ENCODE data around the gene SEMA6D. TPM values are rescaled to one million over a fixed set of nuclear protein-coding genes. Genes with fewer than 3 reads are reported as not detected.

SEMA6D gene
- total RNA-seq, 1 experiment from 2014 or later = 15.8 TPM

- Histone ChIP-seq H4K8ac (replicated peaks; ENCODE audit: insufficient read length, low read depth, low read length) (no peak overlapping the region), H2BK20ac (ENCODE audit: low read depth, low read length, poor library complexity, severe bottlenecking) (no peak overlapping the region), H2BK120ac (ENCODE audit: low read depth, low read length, poor library complexity, severe bottlenecking) (no peak overlapping the region), H3K79me2 (ENCODE audit: insufficient read depth, low read length) (no peaks in the 10 kb centered on the region), H3K4ac (ENCODE audit: low read depth, low read length) (no peak overlapping the region), H3K18ac (ENCODE audit: insufficient read length, low read depth, low read length) (no peak overlapping the region), H3K4me1 (ENCODE audit: insufficient read depth, low read length) (peaks cover 5% of the 10 kb centered on the region; the same call in 1 of the 2 replicates), H3K23me2 (ENCODE audit: insufficient read length, low read depth, low read length, poor library complexity, severe bottlenecking) (no peaks in the 10 kb centered on the region), H3K27me3 (ENCODE audit: insufficient read depth, low read length) (no peaks in the 10 kb centered on the region), H3K56ac (ENCODE audit: insufficient read length, low read depth, low read length) (no peak overlapping the region), H2AK5ac (ENCODE audit: insufficient read length, low read length) (no peak overlapping the region), H2BK15ac (ENCODE audit: low read depth, low read length) (no peak overlapping the region), H3K4me2 (ENCODE audit: insufficient read depth, insufficient read length, low read length) (no peak overlapping the region), H3K27ac (ENCODE audit: insufficient read length, low read depth, low read length) (no peak overlapping the region), H3K9me3 (ENCODE audit: control insufficient read depth, low read depth, low read length) (no peaks in the 10 kb centered on the region), H2BK12ac (ENCODE audit: insufficient read length, low read depth, low read length) (no peak overlapping the region), H4K20me1 (ENCODE audit: control insufficient read depth, insufficient read depth, insufficient read length) (no peaks in the 10 kb centered on the region), H3K23ac (ENCODE audit: insufficient read length, low read depth, low read length) (no peak overlapping the region), H3K14ac (ENCODE audit: insufficient read depth, low read length) (no peak overlapping the region), H2BK5ac (ENCODE audit: insufficient read length, low read length) (no peak overlapping the region), H3T11ph (ENCODE audit: low read length) (no peak overlapping the region), H4K5ac (ENCODE audit: insufficient read length, low read depth, low read length) (no peak overlapping the region), H3K79me1 (ENCODE audit: insufficient read depth, low read depth, low read length, poor library complexity, severe bottlenecking) (no peaks in the 10 kb centered on the region), H3K9ac (ENCODE audit: extremely low read depth, insufficient read length, low read length) (no peak overlapping the region), H4K91ac (ENCODE audit: insufficient read length, low read depth, low read length) (no peak overlapping the region), H2AFZ (ENCODE audit: low read length) (no peak overlapping the region)
- Mint-ChIP-seq H3K4me3 (no peak overlapping the region), H3K4me1 (peaks cover 24 to 39% of the 10 kb centered on the region in 2 experiments), H3K27ac (no peak overlapping the region), H3K9me3 (no peaks in the 10 kb centered on the region; a peak in 1 of 5 replicates), H3K27me3 (ENCODE audit: low read depth) (no peaks in the 10 kb centered on the region), H3K36me3 (ENCODE audit: insufficient read depth in 1 of 3, low read depth in 3 of 3) (no peaks in the 10 kb centered on the region)
- no peak for TF ChIP-seq CTCF (conservative IDR thresholded peaks at IDR 0.05)
- no peak for DNase-seq
- WGBS (ENCODE audit: extremely low coverage, insufficient read length, low lambda C conversion rate) = no CpG with 5 or more reads among the region's 1 CpG
These were observed 97.3 kb downstream of the SEMA6D start for GRCh38 chr15:47814620-47815019.

Data from H9 (cell line).